Neutrophil (primary cell): ENCODE data around the gene SETDB2.

Experiments
- H3K27ac ChIP-seq: fragments of 200-600 bp; sonication (generic); 2 replicates; pipeline ENCODE4 v1.5.1; 2016; ENCODE audit warnings: mild to moderate bottlenecking, moderate library complexity
- H3K27me3 ChIP-seq: fragments of 200-600 bp; sonication (generic); 2 replicates; pipeline ENCODE4 v1.6.0; 2016; ENCODE audit warnings: mild to moderate bottlenecking
- H3K36me3 ChIP-seq: fragments of 200-600 bp; sonication (generic); 2 replicates; pipeline ENCODE4 v1.5.1; 2017
- H3K4me1 ChIP-seq, 2 experiments: fragments of 200-600 bp in 1 of 2; sonication (generic) in 1 of 2; 1 replicate in 1 of 2; 2 replicates in 1 of 2; pipeline versions ENCODE4 v1.5.1 to v1.6.1; 2013 to 2016; ENCODE audit warnings: low read depth in 1 of 2, low read length in 1 of 2, mild to moderate bottlenecking in 1 of 2, moderate library complexity in 1 of 2; ENCODE audit not compliant: control insufficient read depth in 1 of 2, insufficient read depth in 1 of 2
- H3K4me3 ChIP-seq, 2 experiments: fragments of 200-600 bp in 1 of 2; sonication (generic) in 1 of 2; 1 replicate in 1 of 2; 2 replicates in 1 of 2; pipeline ENCODE4 v1.5.1; 2013 to 2016; ENCODE audit warnings: low read depth in 1 of 2, low read length in 1 of 2, mild to moderate bottlenecking in 1 of 2, moderate library complexity in 1 of 2
- H3K9me3 ChIP-seq: fragments of 200-600 bp; sonication (generic); 2 replicates; pipeline ENCODE4 v1.5.1; 2016
- CTCF ChIP-seq: fragments of 200-600 bp; sonication (generic); IDR thresholded peaks from 2 replicates; pipeline ENCODE4 v1.5.1; 2016; ENCODE audit warnings: antibody characterized with exemption

SETDB2 gene

GRCh38 chr13:49436890-49437289 lies 7.2 kb upstream of the SETDB2 start:
- Histone ChIP-seq H3K27ac (no peak overlapping the region), H3K36me3 (peaks cover 12% of the 10 kb centered on the region), H3K9me3 (no peaks in the 10 kb centered on the region), H3K4me3 (no peak overlapping the region), H3K27me3 (no peaks in the 10 kb centered on the region), H3K4me1 (no peaks in the 10 kb centered on the region)
- no peak for TF ChIP-seq CTCF

GRCh38 chr13:49437705-49438104 lies 6.4 kb upstream of the SETDB2 start:
- H3K9me3 ChIP-seq = no peaks in the 10 kb centered on the region
- no peaks in the 10 kb centered on the region for H3K4me1 ChIP-seq
- H3K36me3 ChIP-seq = peaks cover 6% of the 10 kb centered on the region
- no peaks in the 10 kb centered on the region for H3K27me3 ChIP-seq
- TF ChIP-seq CTCF = no peak
- H3K4me3 ChIP-seq = no peak overlapping the region
- no peak overlapping the region for H3K27ac ChIP-seq

- no peak overlapping the region for H3K27ac ChIP-seq
- H3K4me3 ChIP-seq = no peak overlapping the region
- H3K27me3 ChIP-seq = no peaks in the 10 kb centered on the region
- TF ChIP-seq CTCF = no peak
- no peaks in the 10 kb centered on the region for H3K9me3 ChIP-seq
- H3K36me3 ChIP-seq = no peaks in the 10 kb centered on the region
- peaks cover 5 to 13% of the 10 kb centered on the region in 2 experiments for H3K4me1 ChIP-seq
Observed at GRCh38 chr13:49439609-49440008, 4.5 kb upstream of the SETDB2 start.

- Histone ChIP-seq H3K9me3 (no peaks in the 10 kb centered on the region), H3K27ac (no peak overlapping the region), H3K27me3 (no peaks in the 10 kb centered on the region), H3K36me3 (no peaks in the 10 kb centered on the region), H3K4me3 (no peak overlapping the region), H3K4me1 (peaks cover 16 to 22% of the 10 kb centered on the region in 2 experiments)
- no peak for TF ChIP-seq CTCF
Observed at GRCh38 chr13:49441312-49441711, 2.8 kb upstream of the SETDB2 start.

- no peak overlapping the region for H3K4me3 ChIP-seq
- no peak overlapping the region for H3K27ac ChIP-seq
- no peaks in the 10 kb centered on the region for H3K27me3 ChIP-seq
- peaks cover 16 to 22% of the 10 kb centered on the region in 2 experiments for H3K4me1 ChIP-seq
- H3K9me3 ChIP-seq = no peaks in the 10 kb centered on the region
- no peak for TF ChIP-seq CTCF
- no peaks in the 10 kb centered on the region for H3K36me3 ChIP-seq
Observed at GRCh38 chr13:49441846-49442245, 2.2 kb upstream of the SETDB2 start.

GRCh38 chr13:49443357-49443703 lies 744 bp upstream of the SETDB2 start:
- no peak for TF ChIP-seq CTCF
- no peaks in the 10 kb centered on the region for H3K27me3 ChIP-seq
- peak overlapping the region; percentile 91 for H3K27ac ChIP-seq
- peaks cover 16 to 22% of the 10 kb centered on the region in 2 experiments for H3K4me1 ChIP-seq
- no peaks in the 10 kb centered on the region for H3K9me3 ChIP-seq
- H3K4me3 ChIP-seq = peak overlapping the region; percentile 83 to 84
- H3K36me3 ChIP-seq = no peaks in the 10 kb centered on the region
